CD14-positive monocyte (primary cell): Measurements from ENCODE around the gene SHROOM1. TPM values are rescaled to one million over a fixed set of nuclear protein-coding genes. Genes with fewer than 3 reads are reported as not detected.

ENCODE experiments used
- DNase-seq, 3 donors: peaks; one replicate each; pipeline ENCODE4 v3.0.0-alpha.2; 2011 to 2022
- H2AFZ ChIP-seq: 2 replicates; pipeline ENCODE4 v1.6.0; 2012; ENCODE audit warnings: mild to moderate bottlenecking, low read depth, low read length, inconsistent platforms; ENCODE audit not compliant: insufficient read depth, poor library complexity, severe bottlenecking
- H3K27ac ChIP-seq, 2 donors: 1 replicate in 1 of 2; 2 replicates in 1 of 2; pipeline ENCODE4 v1.5.1; 2012 to 2013; ENCODE audit warnings: low read length in 2 of 2, control low read depth in 1 of 2, inconsistent platforms in 1 of 2, low read depth in 1 of 2, mild to moderate bottlenecking in 1 of 2
- H3K27me3 ChIP-seq, 2 donors: one replicate each; pipeline versions ENCODE4 v1.6.0 to v1.6.1; 2011 to 2013; ENCODE audit warnings: low read length in 2 of 2; ENCODE audit not compliant: control insufficient read depth in 2 of 2, insufficient read depth in 2 of 2
- H3K36me3 ChIP-seq, 2 donors: replicated peaks in 1 of 2; 1 replicate in 1 of 2; 2 replicates in 1 of 2; pipeline versions ENCODE4 v1.5.1 to v1.6.1; 2012 to 2013; ENCODE audit warnings: low read length in 2 of 2, control low read depth in 1 of 2, inconsistent platforms in 1 of 2, mild to moderate bottlenecking in 1 of 2; ENCODE audit not compliant: insufficient read depth in 2 of 2, control insufficient read depth in 1 of 2
- H3K4me1 ChIP-seq, 2 donors: 1 replicate in 1 of 2; 2 replicates in 1 of 2; pipeline versions ENCODE4 v1.5.1 to v1.6.1; 2012 to 2013; ENCODE audit warnings: low read length in 2 of 2, control low read depth in 1 of 2, inconsistent platforms in 1 of 2, mild to moderate bottlenecking in 1 of 2, moderate library complexity in 1 of 2; ENCODE audit not compliant: insufficient read depth in 2 of 2, control insufficient read depth in 1 of 2
- H3K4me2 ChIP-seq: replicated peaks from 2 replicates; pipeline ENCODE3; 2012; ENCODE audit warnings: low read length, moderate library complexity, mild to moderate bottlenecking; ENCODE audit not compliant: poor library complexity, severe bottlenecking; ENCODE audit errors: extremely low read depth
- H3K4me3 ChIP-seq, 3 experiments: fragments of 200-600 bp in 1 of 3; sonication (generic) in 1 of 3; replicated peaks in 1 of 3; 1 replicate in 2 of 3; 2 replicates in 1 of 3; pipeline ENCODE4 v1.5.1; 2011 to 2013; ENCODE audit warnings: low read length in 3 of 3, mild to moderate bottlenecking in 3 of 3, control low read depth in 2 of 3, low read depth in 2 of 3, inconsistent platforms in 1 of 3, moderate library complexity in 1 of 3
- H3K79me2 ChIP-seq: 2 replicates; pipeline ENCODE4 v1.6.0; 2012; ENCODE audit warnings: mild to moderate bottlenecking, control low read depth, inconsistent platforms, low read length, moderate library complexity; ENCODE audit not compliant: insufficient read depth
- H3K9ac ChIP-seq: 2 replicates; pipeline ENCODE4 v1.6.0; 2017; ENCODE audit warnings: low read length, mild to moderate bottlenecking; ENCODE audit not compliant: insufficient read depth, poor library complexity, severe bottlenecking
- H3K9me3 ChIP-seq, 2 donors: replicated peaks in 1 of 2; 1 replicate in 1 of 2; 2 replicates in 1 of 2; pipeline versions ENCODE4 v1.5.1 to v1.6.1; 2012 to 2013; ENCODE audit warnings: low read length in 2 of 2, control low read depth in 1 of 2; ENCODE audit not compliant: control insufficient read depth in 1 of 2, insufficient read depth in 1 of 2
- H4K20me1 ChIP-seq: 2 replicates; pipeline ENCODE4 v1.6.0; 2012; ENCODE audit warnings: mild to moderate bottlenecking, low read length, control low read depth, moderate library complexity; ENCODE audit not compliant: insufficient read depth
- H3K27ac Mint-ChIP-seq, 7 donors: one replicate each; pipeline ENCODE4 v1.8.0; 2020; ENCODE audit warnings: mild to moderate bottlenecking in 7 of 7, mixed read lengths in 7 of 7, moderate library complexity in 6 of 7, inconsistent platforms in 2 of 7
- H3K27me3 Mint-ChIP-seq, 3 donors: one replicate each; pipeline ENCODE4 v1.8.0; 2021 to 2022; ENCODE audit warnings: low read depth in 3 of 3, mild to moderate bottlenecking in 3 of 3, mixed read lengths in 3 of 3, moderate library complexity in 3 of 3, inconsistent platforms in 1 of 3
- H3K36me3 Mint-ChIP-seq, 2 donors: one replicate each; pipeline ENCODE4 v1.8.0; 2020; ENCODE audit warnings: mixed read lengths in 2 of 2, inconsistent platforms in 1 of 2, mild to moderate bottlenecking in 1 of 2
- H3K4me1 Mint-ChIP-seq: one replicate; pipeline ENCODE4 v1.8.0; 2020; ENCODE audit warnings: mild to moderate bottlenecking, mixed read lengths
- H3K4me3 Mint-ChIP-seq, 2 donors: one replicate each; pipeline ENCODE4 v1.8.0; 2020; ENCODE audit warnings: mild to moderate bottlenecking in 2 of 2, mixed read lengths in 2 of 2, moderate library complexity in 1 of 2
- H3K9me3 Mint-ChIP-seq, 7 donors: one replicate each; pipeline ENCODE4 v1.8.0; 2020 to 2022; ENCODE audit warnings: mixed read lengths in 7 of 7, mild to moderate bottlenecking in 6 of 7, moderate library complexity in 6 of 7, inconsistent platforms in 2 of 7
- WGBS: methylation state at CpG from one replicate; pipeline ENCODE4 v1.1.5; 2013; ENCODE audit warnings: missing lambda C conversion rate; ENCODE audit not compliant: insufficient coverage; 5-methylcytosine and 5-hydroxymethylcytosine counted together
- intact Hi-C, 2 donors: fragments of 100-400 bp; cut with micrococcal nuclease; formaldehyde crosslinking; loops; one replicate each; pipeline versions ENCODE4 v1.15.0 to v1.15.1; 2023
- polyA plus RNA-seq, 3 donors: library from polyadenylated mRNA; depleted of rRNA in 1 of 3; unstranded in 2 of 3; stranded (reverse) in 1 of 3; fragments of 300-500 nt in 2 of 3; fragments of >200 nt in 1 of 3; fragmentation: Illumina TruSeq in 2 of 3; gene quantifications; 1 replicate in 2 of 3; 2 replicates in 1 of 3; pipeline ENCODE4 v1.2.3, GENCODE V29; 2012 to 2021
- TF ChIP-seq, protein P1 (sequence below): fragments of 200-600 bp; IDR thresholded peaks from one replicate; pipeline ENCODE4 v1.8.0; 2022; ENCODE audit warnings: antibody characterized with exemption, mild to moderate bottlenecking

Gene SHROOM1
- polyA plus RNA-seq, 3 donors: 6.4 to 27.0 (median 16.1) TPM

DNA sequence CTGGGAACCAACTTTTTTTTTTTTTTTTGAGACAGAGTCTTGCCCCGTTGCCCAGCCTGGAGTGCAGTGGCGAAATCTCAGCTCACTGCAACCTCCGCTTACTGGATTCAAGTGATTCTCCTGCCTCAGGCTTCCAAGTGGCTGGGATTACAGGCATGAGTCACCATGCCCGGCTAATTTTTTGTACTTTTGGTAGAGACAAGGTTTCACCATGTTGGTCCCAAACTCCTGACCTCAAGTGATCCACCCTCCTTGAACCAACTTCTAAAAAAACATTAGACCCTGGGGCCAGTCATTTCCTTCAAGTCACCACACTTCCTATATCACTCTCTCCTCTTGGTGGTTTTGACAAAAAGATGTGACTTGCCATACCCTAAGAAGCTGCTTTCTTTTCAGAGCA is 10.9 kb upstream of the SHROOM1 start:
- intact Hi-C loops: no loop called here

DNA sequence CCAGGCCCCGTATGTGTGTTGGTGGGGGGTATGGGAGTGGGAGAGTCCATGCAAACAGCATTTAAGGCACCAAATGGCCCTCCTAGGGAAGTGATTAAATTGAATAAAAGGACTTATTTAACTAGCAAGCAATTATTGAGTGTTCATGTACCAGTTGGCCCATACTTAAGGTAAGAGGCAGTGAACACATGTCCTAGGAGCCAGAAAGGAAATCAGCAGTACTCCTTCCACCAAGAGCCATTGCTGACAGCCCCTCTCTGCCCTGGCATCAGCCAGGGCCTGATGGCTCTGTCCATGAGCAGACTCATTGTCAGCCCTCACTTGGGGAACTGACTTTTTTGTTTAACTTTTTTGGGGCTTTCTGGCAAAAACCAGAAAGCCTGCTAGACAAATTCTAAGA is 10.4 kb upstream of the SHROOM1 start:
- H3K27me3 Mint-ChIP-seq: peaks cover 1 to 2% (median 2%) of the 10 kb centered on the region in 3 donors
- intact Hi-C loops: no loop called here

More for the DNA sequence above, 10.9 kb upstream of the SHROOM1 start:
- Histone ChIP-seq H3K9me3 (no peaks in the 10 kb centered on the region), H3K27me3 (no peaks in the 10 kb centered on the region), H3K27ac (peak overlapping the region; percentile 66 to 87), H3K4me1 (peaks cover 59 to 60% of the 10 kb centered on the region in 2 donors), H2AFZ (peak overlapping the region; percentile 19), H3K36me3 (no peaks in the 10 kb centered on the region), H4K20me1 (no peaks in the 10 kb centered on the region), H3K79me2 (no peaks in the 10 kb centered on the region), H3K9ac (peak overlapping the region; percentile 25), H3K4me2 (peak overlapping the region; percentile 54), H3K4me3 (peak overlapping the region in 1 of 3 experiments; percentile 52)
- WGBS: 0% methylated on average over 4 of the region's 4 CpGs
- Mint-ChIP-seq H3K4me1 (peaks cover 56% of the 10 kb centered on the region), H3K4me3 (peak overlapping the region in 1 of 2 donors; percentile 59), H3K27me3 (peaks cover 1 to 2% (median 2%) of the 10 kb centered on the region in 3 donors), H3K9me3 (no peaks in the 10 kb centered on the region), H3K27ac (peak overlapping the region; percentile 78 to 94 (median 88)), H3K36me3 (no peaks in the 10 kb centered on the region)
- TF ChIP-seq, protein P1, sequence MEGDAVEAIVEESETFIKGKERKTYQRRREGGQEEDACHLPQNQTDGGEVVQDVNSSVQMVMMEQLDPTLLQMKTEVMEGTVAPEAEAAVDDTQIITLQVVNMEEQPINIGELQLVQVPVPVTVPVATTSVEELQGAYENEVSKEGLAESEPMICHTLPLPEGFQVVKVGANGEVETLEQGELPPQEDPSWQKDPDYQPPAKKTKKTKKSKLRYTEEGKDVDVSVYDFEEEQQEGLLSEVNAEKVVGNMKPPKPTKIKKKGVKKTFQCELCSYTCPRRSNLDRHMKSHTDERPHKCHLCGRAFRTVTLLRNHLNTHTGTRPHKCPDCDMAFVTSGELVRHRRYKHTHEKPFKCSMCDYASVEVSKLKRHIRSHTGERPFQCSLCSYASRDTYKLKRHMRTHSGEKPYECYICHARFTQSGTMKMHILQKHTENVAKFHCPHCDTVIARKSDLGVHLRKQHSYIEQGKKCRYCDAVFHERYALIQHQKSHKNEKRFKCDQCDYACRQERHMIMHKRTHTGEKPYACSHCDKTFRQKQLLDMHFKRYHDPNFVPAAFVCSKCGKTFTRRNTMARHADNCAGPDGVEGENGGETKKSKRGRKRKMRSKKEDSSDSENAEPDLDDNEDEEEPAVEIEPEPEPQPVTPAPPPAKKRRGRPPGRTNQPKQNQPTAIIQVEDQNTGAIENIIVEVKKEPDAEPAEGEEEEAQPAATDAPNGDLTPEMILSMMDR: no peak
- DNase-seq: peak; percentile 80 to 83 (median 81)

More for the DNA sequence above, 10.4 kb upstream of the SHROOM1 start:
- peak overlapping the region; percentile 54 for H3K4me2 ChIP-seq
- TF ChIP-seq, protein P1: no peak
- WGBS: 71% methylated on average over 1 of the region's 1 CpG
- Mint-ChIP-seq H3K4me1 (peaks cover 61% of the 10 kb centered on the region), H3K4me3 (no peak overlapping the region), H3K36me3 (no peaks in the 10 kb centered on the region), H3K9me3 (peaks cover 0 to 2% (median 0%) of the 10 kb centered on the region in 7 donors), H3K27ac (peak overlapping the region; percentile 78 to 94 (median 88))
- no peaks in the 10 kb centered on the region for H3K9me3 ChIP-seq
- no peak for DNase-seq
- peak overlapping the region in 1 of 3 experiments; percentile 52 for H3K4me3 ChIP-seq
- H3K9ac ChIP-seq: peak overlapping the region; percentile 25
- peak overlapping the region; percentile 66 to 87 for H3K27ac ChIP-seq
- H3K27me3 ChIP-seq: no peaks in the 10 kb centered on the region
- H3K79me2 ChIP-seq: no peaks in the 10 kb centered on the region
- peaks cover 63 to 64% of the 10 kb centered on the region in 2 donors for H3K4me1 ChIP-seq
- H3K36me3 ChIP-seq: no peaks in the 10 kb centered on the region
- no peaks in the 10 kb centered on the region for H4K20me1 ChIP-seq
- peak overlapping the region; percentile 19 for H2AFZ ChIP-seq
